PC-3 (cell line): ENCODE results near the gene MINAR2. TPM values are rescaled to one million over a fixed set of nuclear protein-coding genes. Genes with fewer than 3 reads are reported as not detected.

Experiments used
- ATAC-seq: fragments of 200-7000 bp; cut with Tn5 transposase; 2 replicates; pipeline ENCODE4 v1.9.1; 2020; ENCODE audit warnings: mild to moderate bottlenecking, moderate library complexity
- BruUV-seq: library from RNA; stranded (reverse); fragments of 400-500 nt; replicated peaks from 2 replicates; lab custom pipeline; 2021; lab: Mats Ljungman, UMichigan
- CTCF ChIA-PET: fragments of 300-600 bp; sonication (Branson Sonifier 250); formaldehyde crosslinking; loops from one replicate; lab custom pipeline; 2022; ENCODE audit warnings: antibody characterized with exemption; lab: Charles Lee
- POLR2A ChIA-PET: fragments of 300-600 bp; sonication (Branson Sonifier 250); formaldehyde crosslinking; loops from one replicate; lab custom pipeline; 2022; ENCODE audit warnings: antibody characterized with exemption; ENCODE audit not compliant: unreplicated experiment; lab: Charles Lee
- DNase-seq: peaks from one replicate; pipeline ENCODE4 v3.0.0-alpha.2; 2015
- H2AFZ ChIP-seq: fragments of 300-600 bp; sonication (generic); 2 replicates; pipeline ENCODE4 v1.6.0; 2016; ENCODE audit warnings: antibody characterized with exemption, low read length
- H3F3A ChIP-seq: fragments of 300-600 bp; sonication (generic); one replicate; pipeline ENCODE4 v1.6.0; 2017; ENCODE audit warnings: antibody characterized with exemption, low read length, control low read depth, mild to moderate bottlenecking; ENCODE audit not compliant: unreplicated experiment
- H3K27ac ChIP-seq: fragments of 300-600 bp; sonication (generic); 2 replicates; pipeline ENCODE4 v1.5.1; 2016; ENCODE audit warnings: mild to moderate bottlenecking, low read length
- H3K27me3 ChIP-seq: fragments of 300-600 bp; sonication (generic); 2 replicates; pipeline ENCODE4 v1.6.1; 2016; ENCODE audit warnings: low read length, mixed read lengths
- H3K36me3 ChIP-seq: fragments of 300-600 bp; sonication (generic); 2 replicates; pipeline ENCODE4 v1.6.1; 2016; ENCODE audit warnings: low read depth, mixed run types, low read length, mixed read lengths
- H3K4me1 ChIP-seq: fragments of 300-600 bp; sonication (generic); 2 replicates; pipeline ENCODE4 v1.5.1; 2016; ENCODE audit warnings: low read length; ENCODE audit not compliant: insufficient read depth
- H3K4me2 ChIP-seq: fragments of 300-600 bp; sonication (generic); 2 replicates; pipeline ENCODE4 v1.6.0; 2016; ENCODE audit warnings: low read length
- H3K4me3 ChIP-seq: fragments of 300-600 bp; sonication (generic); 2 replicates; pipeline ENCODE4 v1.5.1; 2016; ENCODE audit warnings: mild to moderate bottlenecking, low read length, mixed read lengths
- H3K79me2 ChIP-seq: fragments of 300-600 bp; sonication (generic); 2 replicates; pipeline ENCODE4 v1.6.1; 2017; ENCODE audit warnings: low read length, mixed read lengths
- H3K9ac ChIP-seq: fragments of 300-600 bp; sonication (generic); 2 replicates; pipeline ENCODE4 v1.6.0; 2016; ENCODE audit warnings: mild to moderate bottlenecking, low read length
- H3K9me2 ChIP-seq: fragments of 300-600 bp; sonication (generic); replicated peaks from 2 replicates; pipeline ENCODE4 v1.6.1; 2016; ENCODE audit warnings: mixed run types, low read length, mixed read lengths
- H3K9me3 ChIP-seq: fragments of 300-600 bp; sonication (generic); 2 replicates; pipeline ENCODE4 v1.6.1; 2016; ENCODE audit warnings: low read length, mixed read lengths
- H4K20me1 ChIP-seq: fragments of 300-600 bp; sonication (generic); 2 replicates; pipeline ENCODE4 v1.6.1; 2016; ENCODE audit warnings: low read length, mixed read lengths
- EZH2 ChIP-seq: fragments of 300-600 bp; sonication (generic); IDR thresholded peaks from one replicate; pipeline ENCODE4 v1.6.1; 2017; ENCODE audit warnings: antibody characterized with exemption, mild to moderate bottlenecking, low read length; ENCODE audit not compliant: unreplicated experiment
- EZH2phosphoT487 ChIP-seq: fragments of 300-600 bp; sonication (generic); IDR thresholded peaks from 2 replicates; pipeline ENCODE4 v1.6.1; 2018; ENCODE audit warnings: mild to moderate bottlenecking, antibody characterized with exemption, low read length, borderline replicate concordance
- intact Hi-C: fragments of 100-400 bp; cut with micrococcal nuclease; formaldehyde crosslinking; loops from 2 replicates; pipeline ENCODE4 v1.9.0; 2023
- total RNA-seq: library from RNA; depleted of rRNA; stranded (reverse); fragments of >200 nt; gene quantifications from 2 replicates; pipeline ENCODE4 v1.2.3, GENCODE V29; 2014
- TF ChIP-seq, protein P1 (sequence below): fragments of 300-600 bp; sonication (generic); conservative IDR thresholded peaks from 2 replicates; pipeline ENCODE4 v1.5.1; 2017; ENCODE audit warnings: antibody characterized with exemption, low read depth, mild to moderate bottlenecking, low read length

The MINAR2 gene
- total RNA-seq, 1 experiment from 2014 or later, result not detected

DNA sequence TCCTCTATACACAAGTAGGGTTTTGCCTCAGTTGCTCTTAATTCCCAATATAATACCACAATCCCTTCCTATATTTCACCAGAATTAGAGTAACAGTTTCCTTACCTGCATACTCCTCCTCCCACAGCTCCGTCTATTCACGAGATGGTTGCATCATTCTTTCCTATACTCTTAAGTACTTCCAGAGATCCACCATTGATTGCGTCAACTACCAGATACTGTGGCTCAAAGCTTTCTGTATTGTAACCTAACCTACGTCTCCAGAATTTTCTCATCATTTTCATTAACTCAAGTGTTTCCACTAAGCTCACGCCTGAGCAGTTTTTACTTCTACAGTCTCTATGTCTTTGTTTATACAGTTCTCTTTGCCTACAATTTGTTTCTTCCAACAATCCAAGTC is 31.2 kb upstream of the MINAR2 start:
- intact Hi-C loops, result no loop called here
- BruUV-seq, result no TSS peak
- DNase-seq, result no peak
- H3K9me2 ChIP-seq, result no peaks in the 10 kb centered on the region
- no peak overlapping the region for H3K9ac ChIP-seq
- no peak for ATAC-seq
- H3K4me3 ChIP-seq, result no peak overlapping the region
- TF ChIP-seq EZH2phosphoT487 (no peak), EZH2 (no peak)
- TF ChIP-seq, protein P1, sequence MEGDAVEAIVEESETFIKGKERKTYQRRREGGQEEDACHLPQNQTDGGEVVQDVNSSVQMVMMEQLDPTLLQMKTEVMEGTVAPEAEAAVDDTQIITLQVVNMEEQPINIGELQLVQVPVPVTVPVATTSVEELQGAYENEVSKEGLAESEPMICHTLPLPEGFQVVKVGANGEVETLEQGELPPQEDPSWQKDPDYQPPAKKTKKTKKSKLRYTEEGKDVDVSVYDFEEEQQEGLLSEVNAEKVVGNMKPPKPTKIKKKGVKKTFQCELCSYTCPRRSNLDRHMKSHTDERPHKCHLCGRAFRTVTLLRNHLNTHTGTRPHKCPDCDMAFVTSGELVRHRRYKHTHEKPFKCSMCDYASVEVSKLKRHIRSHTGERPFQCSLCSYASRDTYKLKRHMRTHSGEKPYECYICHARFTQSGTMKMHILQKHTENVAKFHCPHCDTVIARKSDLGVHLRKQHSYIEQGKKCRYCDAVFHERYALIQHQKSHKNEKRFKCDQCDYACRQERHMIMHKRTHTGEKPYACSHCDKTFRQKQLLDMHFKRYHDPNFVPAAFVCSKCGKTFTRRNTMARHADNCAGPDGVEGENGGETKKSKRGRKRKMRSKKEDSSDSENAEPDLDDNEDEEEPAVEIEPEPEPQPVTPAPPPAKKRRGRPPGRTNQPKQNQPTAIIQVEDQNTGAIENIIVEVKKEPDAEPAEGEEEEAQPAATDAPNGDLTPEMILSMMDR, result no peak
- H3K27me3 ChIP-seq, result no peaks in the 10 kb centered on the region
- no peaks in the 10 kb centered on the region for H3F3A ChIP-seq
- no peaks in the 10 kb centered on the region for H3K4me1 ChIP-seq
- H4K20me1 ChIP-seq, result no peaks in the 10 kb centered on the region
- H3K9me3 ChIP-seq, result no peaks in the 10 kb centered on the region
- no peak overlapping the region for H3K4me2 ChIP-seq
- H3K79me2 ChIP-seq, result no peaks in the 10 kb centered on the region
- no peaks in the 10 kb centered on the region for H3K36me3 ChIP-seq
- ChIA-PET POLR2A (no interaction called here), CTCF (no interaction called here)
- no peak overlapping the region for H3K27ac ChIP-seq
- no peak overlapping the region for H2AFZ ChIP-seq

DNA sequence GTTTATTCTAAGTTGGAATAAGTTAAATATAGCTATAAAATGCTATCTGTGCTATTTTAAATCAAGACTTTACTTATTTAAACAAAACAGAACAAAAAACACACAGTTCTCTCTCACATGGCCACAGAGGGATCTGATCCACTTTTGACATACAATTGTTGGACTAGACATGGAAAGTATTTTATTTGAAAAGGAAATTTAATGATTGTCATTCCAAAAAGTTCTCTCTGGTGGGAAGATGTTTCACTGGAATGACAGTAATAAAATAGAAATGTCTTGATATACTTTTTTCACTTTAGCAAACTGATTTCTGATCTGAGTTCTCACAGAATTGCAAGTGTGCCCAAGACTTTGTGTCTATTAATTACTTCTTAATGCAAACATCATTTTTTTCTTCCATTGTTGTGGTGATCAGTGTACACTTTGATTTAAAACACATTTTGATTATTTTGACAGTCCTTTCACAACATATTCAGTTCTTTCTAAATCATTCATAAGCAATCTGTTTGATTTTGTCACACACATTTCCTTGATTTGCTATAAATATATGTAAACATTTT is 30.1 kb upstream of the MINAR2 start:
- TF ChIP-seq EZH2phosphoT487 (no peak), EZH2 (no peak)
- TF ChIP-seq, protein P1, result no peak
- Histone ChIP-seq H3K4me3 (no peak overlapping the region), H4K20me1 (no peaks in the 10 kb centered on the region), H3K9me3 (no peaks in the 10 kb centered on the region), H3K4me2 (no peak overlapping the region), H3F3A (no peaks in the 10 kb centered on the region), H3K79me2 (no peaks in the 10 kb centered on the region), H3K27me3 (no peaks in the 10 kb centered on the region), H2AFZ (no peak overlapping the region), H3K4me1 (no peaks in the 10 kb centered on the region), H3K27ac (no peak overlapping the region), H3K9me2 (no peaks in the 10 kb centered on the region), H3K36me3 (no peaks in the 10 kb centered on the region), H3K9ac (no peak overlapping the region)
- DNase-seq (no peak), ATAC-seq (no peak)
- intact Hi-C loops, result no loop called here
- POLR2A ChIA-PET, result no interaction called here
- no TSS peak for BruUV-seq
- CTCF ChIA-PET, result no interaction called here

- Histone ChIP-seq H3K4me2 (no peak overlapping the region), H3F3A (no peaks in the 10 kb centered on the region), H3K36me3 (no peaks in the 10 kb centered on the region), H3K79me2 (no peaks in the 10 kb centered on the region), H2AFZ (no peak overlapping the region), H3K9me2 (no peaks in the 10 kb centered on the region), H3K4me1 (no peaks in the 10 kb centered on the region), H3K9me3 (no peaks in the 10 kb centered on the region), H4K20me1 (no peaks in the 10 kb centered on the region), H3K27ac (no peak overlapping the region), H3K9ac (no peak overlapping the region), H3K27me3 (no peaks in the 10 kb centered on the region), H3K4me3 (no peak overlapping the region)
- intact Hi-C loops, result no loop called here
- ATAC-seq (no peak), DNase-seq (no peak)
- POLR2A ChIA-PET, result no interaction called here
- no peak for TF ChIP-seq EZH2
- TF ChIP-seq EZH2phosphoT487, result no peak
- TF ChIP-seq, protein P1, result no peak
- CTCF ChIA-PET, result no interaction called here
- BruUV-seq, result no TSS peak
These were observed 29.3 kb upstream of the MINAR2 start for GRCh38 chr5:129718471-129719090.
